ENCODE measurements around the gene AIFM2. TPM values are rescaled to one million over a fixed set of nuclear protein-coding genes. Genes with fewer than 3 reads are reported as not detected.

The AIFM2 gene
- total and polyA plus RNA-seq, 9 of the 15 experiments (the other 6 are each of a cell fraction or from before 2014, with no cell fraction given) = 2.7 to 14.1 (median 9.2) TPM

DNA sequence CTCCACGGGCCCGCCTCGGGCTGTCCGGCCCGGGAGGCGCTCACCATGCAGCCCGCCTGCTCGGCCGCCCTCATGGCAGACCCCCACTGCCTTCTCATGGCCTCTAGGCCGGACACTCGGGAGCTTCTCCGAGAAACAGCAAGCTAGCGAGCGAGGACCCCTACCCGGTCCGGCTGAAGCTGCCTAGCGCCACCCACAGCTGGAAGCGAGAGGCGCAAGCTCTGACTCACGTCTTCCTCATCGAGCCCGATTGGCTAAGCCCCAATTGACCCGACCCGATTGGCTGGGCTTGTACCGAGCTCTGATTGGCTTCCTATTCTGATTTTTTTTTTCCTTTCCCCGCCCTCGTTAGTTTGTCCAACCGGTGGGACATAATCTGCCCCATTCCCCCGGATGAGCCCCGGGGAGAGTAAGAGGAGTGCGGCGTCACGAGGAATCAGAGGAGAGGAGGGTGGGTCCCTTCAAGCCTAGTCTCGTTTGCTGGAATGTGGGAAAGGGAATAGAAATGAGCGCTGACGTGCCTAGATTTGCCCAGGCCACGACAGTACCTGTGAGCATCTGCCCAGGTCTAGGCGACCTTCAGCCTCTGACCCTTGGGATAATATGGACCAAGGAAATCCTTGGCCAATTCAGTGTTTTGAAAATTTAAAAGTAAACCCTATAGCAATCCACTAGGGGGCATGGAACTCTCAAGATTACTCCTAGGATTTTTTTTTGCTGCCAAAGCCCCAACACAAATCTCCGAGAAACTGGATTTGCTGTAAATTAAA, 14.0 kb upstream of the AIFM2 start, which contains the start of gene TYSND1 (continued):
- TF ChIP-seq NR2C2 (CRISPR knock-in tag; IDR thresholded peaks at IDR 0.05) (no peak), NR2C2 (tag; IDR thresholded peaks at IDR 0.05) (0 out of 2 replicates have a peak, but pooled peaks have one; percentile 15), HINFP (tag; conservative IDR thresholded peaks at IDR 0.05; ENCODE audit: low read depth) (no peak), GABPB2 (CRISPR knock-in tag; conservative IDR thresholded peaks at IDR 0.05) (no peak), STAT5B (CRISPR knock-in tag; IDR thresholded peaks at IDR 0.05) (no peak)

DNA sequence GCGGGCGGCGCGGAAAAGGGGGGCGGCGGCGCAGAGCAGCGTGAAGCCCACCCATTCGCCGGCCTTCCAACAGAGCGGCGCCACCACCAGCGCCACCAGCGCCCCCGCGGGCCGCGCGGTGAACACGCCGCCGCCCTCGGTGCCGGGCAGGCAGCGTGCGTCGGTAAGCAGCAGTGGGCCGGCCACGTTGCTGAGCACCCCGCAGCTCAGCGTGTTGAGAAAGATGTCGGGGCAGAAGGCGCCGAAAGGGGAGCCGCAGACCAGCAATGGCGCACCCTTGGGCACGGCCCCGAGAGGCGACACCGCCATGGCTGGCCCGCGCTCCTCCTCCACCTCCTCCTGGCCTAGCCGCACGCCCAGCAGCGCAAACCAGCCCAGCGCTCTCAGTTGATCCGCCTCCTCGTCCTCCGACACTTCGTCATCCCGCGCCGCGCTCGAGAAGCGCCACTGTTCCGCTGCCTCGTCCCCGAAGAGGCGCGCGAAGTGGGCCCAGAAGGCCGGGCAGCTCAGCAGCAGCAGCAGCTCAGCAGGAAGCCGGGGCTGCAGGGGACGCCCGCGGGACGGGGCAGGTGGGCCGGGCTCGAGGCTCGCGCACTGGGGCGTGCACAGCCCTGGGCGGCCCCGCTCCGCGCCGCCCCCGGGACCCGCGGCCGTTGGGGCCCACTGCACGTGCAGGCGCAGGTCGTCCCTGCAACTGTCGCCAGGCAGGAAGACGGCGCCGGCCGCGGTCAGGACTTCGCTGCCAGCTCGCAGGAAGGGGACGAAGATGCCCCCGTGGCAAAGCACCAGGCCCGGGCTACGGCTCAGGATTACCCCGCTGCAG, 13.3 kb upstream of the AIFM2 start:
- Histone ChIP-seq H3K27me3 (ENCODE audit: control insufficient read depth in 2 of 2, insufficient read depth in 2 of 2, low read length in 2 of 2) (no peaks in the 10 kb centered on the region), H3K79me2 (ENCODE audit: control insufficient read depth, insufficient read depth, low read length) (no peaks in the 10 kb centered on the region; the same call in 2 of the 3 replicates), H2AFZ (ENCODE audit: low read depth, low read length) (no peak overlapping the region), H3K4me1 (replicated peaks in 1 of 2; ENCODE audit: control insufficient read depth in 2 of 2, insufficient read depth in 2 of 2, low read length in 2 of 2) (peaks cover 0 to 7% of the 10 kb centered on the region in 2 experiments; a peak in 2 of 5 replicates), H3K9me1 (ENCODE audit: control insufficient read depth, insufficient read depth, low read length) (peaks cover 3% of the 10 kb centered on the region), H3K27ac (ENCODE audit: extremely low read depth, low read depth, low read length) (no peak overlapping the region), H3K9me3 (replicated peaks; ENCODE audit: control insufficient read depth, insufficient read depth, low read depth, low read length) (peaks cover 6% of the 10 kb centered on the region), H4K20me1 (replicated peaks; ENCODE audit: control insufficient read depth, insufficient read depth, low read length) (0 out of 2 replicates have a peak, but pooled peaks cover 11% of the 10 kb centered on the region), H3K4me3 (no peak overlapping the region), H3K4me2 (ENCODE audit: insufficient read depth, low read length) (no peak overlapping the region), H3K36me3 (ENCODE audit: control insufficient read depth, insufficient read depth, low read length) (peaks cover 61% of the 10 kb centered on the region), H3K9ac (ENCODE audit: insufficient read depth in 1 of 2, low read depth in 2 of 2, low read length in 2 of 2) (no peak overlapping the region)
- BruUV-seq (replicated peaks) = no TSS peak
- ATAC-seq = no peak
- DNase-seq (ENCODE audit: extremely low read depth in 1 of 4, low spot score in 3 of 4) = peak in 2 of 4 experiments; percentile 33 to 37
- no peak for FAIRE-seq
- WGBS (ENCODE audit: insufficient coverage, low coverage, missing lambda C conversion rate) = 97% methylated on average over 70 of the region's 98 CpGs
- in situ Hi-C loops (cut with MboI) = no loop called here
- TF ChIP-seq CCNT2 (IDR thresholded peaks at IDR 0.05; ENCODE audit: borderline replicate concordance, extremely low read depth, insufficient read length, low read depth, low read length) (peak; percentile 5), POLR2G (IDR thresholded peaks at IDR 0.05; ENCODE audit: low read depth, low read length) (peak; percentile 58; the same call in 1 of the 2 replicates), NEUROD1 (IDR thresholded peaks at IDR 0.05; ENCODE audit: borderline replicate concordance, low read depth, low read length, partially characterized antibody) (no peak), ZBTB33 (CRISPR knock-in tag; IDR thresholded peaks at IDR 0.05) (peak; percentile 90), SUPT5H (IDR thresholded peaks at IDR 0.05) (no peak)
- TF ChIP-seq, protein P1, sequence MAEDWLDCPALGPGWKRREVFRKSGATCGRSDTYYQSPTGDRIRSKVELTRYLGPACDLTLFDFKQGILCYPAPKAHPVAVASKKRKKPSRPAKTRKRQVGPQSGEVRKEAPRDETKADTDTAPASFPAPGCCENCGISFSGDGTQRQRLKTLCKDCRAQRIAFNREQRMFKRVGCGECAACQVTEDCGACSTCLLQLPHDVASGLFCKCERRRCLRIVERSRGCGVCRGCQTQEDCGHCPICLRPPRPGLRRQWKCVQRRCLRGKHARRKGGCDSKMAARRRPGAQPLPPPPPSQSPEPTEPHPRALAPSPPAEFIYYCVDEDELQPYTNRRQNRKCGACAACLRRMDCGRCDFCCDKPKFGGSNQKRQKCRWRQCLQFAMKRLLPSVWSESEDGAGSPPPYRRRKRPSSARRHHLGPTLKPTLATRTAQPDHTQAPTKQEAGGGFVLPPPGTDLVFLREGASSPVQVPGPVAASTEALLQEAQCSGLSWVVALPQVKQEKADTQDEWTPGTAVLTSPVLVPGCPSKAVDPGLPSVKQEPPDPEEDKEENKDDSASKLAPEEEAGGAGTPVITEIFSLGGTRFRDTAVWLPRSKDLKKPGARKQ (CRISPR knock-in tag; IDR thresholded peaks at IDR 0.05) = no peak
- ChIA-PET POLR2A (interaction anchor here (0.6 to 1.6 kb wide), 2 partner anchors 11 to 1027 kb away, joined by 3 to 5 read pairs; no protein-coding TSS in a partner anchor), CTCF (ENCODE audit: low intra/inter-chr PET ratio) (no interaction called here)
- intact Hi-C loops (cut with micrococcal nuclease) = no loop called here
